Measurements from ENCODE around the gene TMEM244.

GRCh38 chr6:129903082-129903481 is 42.0 kb upstream of the TMEM244 start:
- TF ChIP-seq CTCF (IDR thresholded peaks at IDR 0.05) (no peak), POLR2A (IDR thresholded peaks at IDR 0.05) (no peak)

Measured in thyroid gland (tissue), 4 donors.